Ovary (tissue), 9 donors: ENCODE results near the gene GRB7. TPM values are rescaled to one million over a fixed set of nuclear protein-coding genes. Genes with fewer than 3 reads are reported as not detected.

Experiments
- DNase-seq, 5 donors: peaks; one replicate each; pipeline ENCODE4 v3.0.0-alpha.2; 2019 to 2020
- H3K27ac ChIP-seq, 2 donors: fragments of 200-600 bp; one replicate each; pipeline versions ENCODE4 v1.5.1 to v1.8.0; 2019 to 2022
- H3K27me3 ChIP-seq: fragments of 200-600 bp; one replicate; pipeline ENCODE4 v1.8.0; 2022
- H3K36me3 ChIP-seq: fragments of 200-600 bp; sonication (generic); one replicate; pipeline ENCODE4 v1.5.1; 2019
- H3K4me1 ChIP-seq: one replicate; pipeline ENCODE4 v1.8.1; 2013; ENCODE audit warnings: mild to moderate bottlenecking, moderate library complexity; ENCODE audit not compliant: insufficient read depth
- H3K4me3 ChIP-seq: fragments of 200-600 bp; sonication (generic); one replicate; pipeline ENCODE4 v1.5.1; 2017
- H3K9me3 ChIP-seq, 2 donors: fragments of 200-600 bp in 1 of 2; sonication (generic) in 1 of 2; one replicate each; pipeline versions ENCODE4 v1.5.1 to v1.8.1; 2013 to 2019; ENCODE audit warnings: mild to moderate bottlenecking in 1 of 2, moderate library complexity in 1 of 2
- CTCF ChIP-seq, 3 donors: fragments of 450-650 bp in 2 of 3; fragments of 200-600 bp in 1 of 3; IDR thresholded peaks; one replicate each; pipeline versions ENCODE4 v1.5.1 to v1.8.0; 2016 to 2022; ENCODE audit warnings: antibody characterized with exemption in 3 of 3, mild to moderate bottlenecking in 1 of 3
- EP300 ChIP-seq: sonication (generic); formaldehyde crosslinking; IDR thresholded peaks from one replicate; pipeline ENCODE4 v1.6.1; 2017; ENCODE audit warnings: antibody characterized with exemption
- POLR2A ChIP-seq: fragments of 450-650 bp; IDR thresholded peaks from one replicate; pipeline ENCODE4 v1.6.1; 2017; ENCODE audit warnings: antibody characterized with exemption, mild to moderate bottlenecking, moderate library complexity
- WGBS, 3 donors: extraction: QIAGEN DNeasy Blood & Tissue Kit in 1 of 3; methylation state at CpG; one replicate each; pipeline versions ENCODE4 v1.1.5 to v1.1.7; 2013 to 2017; 5-methylcytosine and 5-hydroxymethylcytosine counted together
- intact Hi-C, 4 donors: fragments of 100-400 bp; cut with DNase I; formaldehyde crosslinking; loops; one replicate each; pipeline versions ENCODE4 v1.11.0 to v1.15.1; 2022 to 2023
- polyA plus RNA-seq, 2 donors: library from polyadenylated mRNA; stranded (reverse); fragments of 200-250 nt in 1 of 2; fragments of 350-450 nt in 1 of 2; fragmentation: Illumina TruSeq in 1 of 2; extraction: RNeasy Lipid Tissue Mini Kit (QIAGEN cat#74804) in 1 of 2; gene quantifications; one replicate each; pipeline ENCODE4 v1.2.3, GENCODE V29; 2013 to 2014
- total RNA-seq, 7 donors: library from RNA; depleted of rRNA in 2 of 7; stranded (reverse); fragments of >200 nt in 2 of 7; fragmentation: NEBNext Ultra II Directional in 3 of 7; extraction: Animal tissue kit (Norgen Biotek cat#: 25700) in 3 of 7; gene quantifications; one replicate each; pipeline versions ENCODE4 v1.1.0 to v1.2.4, GENCODE V29; 2016 to 2023
- donor health status: DM: no; HTN: no; CAD: no; lungs with moderate emphysema.
- donor health status: DM: no; HTN: no; CAD: no.
- donor health status: Bipolar disorder and iron deficiency.
- donor health status: DM: yes; HTN: yes; CAD: no.
- donor health status: DM: no; HTN: no; CAD: no.
- donor health status: DM: yes; HTN: yes; CAD: no.

Gene GRB7
- total and polyA plus RNA-seq, 9 donors: 0.23 to 63.0 (median 2.1) TPM

GRCh38 chr17:39702901-39703893, 34.5 kb upstream of the GRB7 start:
- intact Hi-C loops: no loop called here
- 54 to 61% (median 57%) methylated on average over 11 to 12 of the region's 12 CpGs for WGBS, 3 donors
- TF ChIP-seq CTCF (IDR thresholded peaks at IDR 0.05) (no peak), POLR2A (no peak), EP300 (no peak)
- Histone ChIP-seq H3K27me3 (no peaks in the 10 kb centered on the region), H3K4me1 (peaks cover 12% of the 10 kb centered on the region), H3K36me3 (no peaks in the 10 kb centered on the region), H3K9me3 (no peaks in the 10 kb centered on the region), H3K4me3 (no peak overlapping the region), H3K27ac (no peak overlapping the region)
- DNase-seq: no peak

GRCh38 chr17:39703913-39704312, 33.8 kb upstream of the GRB7 start:
- DNase-seq: no peak
- intact Hi-C loops: no loop called here

GRCh38 chr17:39704821-39705551, 32.8 kb upstream of the GRB7 start:
- Histone ChIP-seq H3K4me1 (peaks cover 10% of the 10 kb centered on the region), H3K36me3 (no peaks in the 10 kb centered on the region), H3K27ac (no peak overlapping the region), H3K27me3 (no peaks in the 10 kb centered on the region), H3K4me3 (no peak overlapping the region), H3K9me3 (no peaks in the 10 kb centered on the region)
- 24 to 41% (median 30%) methylated on average over 11 of the region's 11 CpGs for WGBS, 3 donors
- TF ChIP-seq POLR2A: no peak
- no peak for TF ChIP-seq CTCF (IDR thresholded peaks at IDR 0.05)
- TF ChIP-seq EP300: no peak
- no peak for DNase-seq
- intact Hi-C loops: no loop called here

More at GRCh38 chr17:39703913-39704312, 33.8 kb upstream of the GRB7 start:
- 75 to 95% (median 91%) methylated on average over 5 of the region's 5 CpGs for WGBS, 3 donors
- Histone ChIP-seq H3K9me3 (no peaks in the 10 kb centered on the region), H3K4me1 (peaks cover 12% of the 10 kb centered on the region), H3K36me3 (no peaks in the 10 kb centered on the region), H3K27me3 (no peaks in the 10 kb centered on the region), H3K27ac (no peak overlapping the region), H3K4me3 (no peak overlapping the region)
- TF ChIP-seq POLR2A: no peak
- TF ChIP-seq CTCF (IDR thresholded peaks at IDR 0.05): no peak
- no peak for TF ChIP-seq EP300

- no peaks in the 10 kb centered on the region for H3K36me3 ChIP-seq
- no peak for DNase-seq
- no peak overlapping the region for H3K27ac ChIP-seq
- WGBS, 3 donors: 79 to 85% (median 81%) methylated on average over 11 to 12 of the region's 12 CpGs
- H3K27me3 ChIP-seq: no peaks in the 10 kb centered on the region
- no peak overlapping the region for H3K4me3 ChIP-seq
- TF ChIP-seq POLR2A (no peak), CTCF (IDR thresholded peaks at IDR 0.05) (no peak), EP300 (no peak)
- intact Hi-C loops: no loop called here
- H3K4me1 ChIP-seq: peaks cover 10% of the 10 kb centered on the region
- no peaks in the 10 kb centered on the region for H3K9me3 ChIP-seq
Observed at GRCh38 chr17:39705786-39706348, 31.9 kb upstream of the GRB7 start.
